HepG2 (cell line): Measurements from ENCODE around the gene MOAP1.

Source experiments
- CTCF ChIP-seq: sonication (generic); formaldehyde crosslinking; IDR thresholded peaks from 2 replicates; pipeline ENCODE4 v1.5.0; 2020; ENCODE audit warnings: mild to moderate bottlenecking, missing genetic modification reagents, moderate library complexity
- ISL2 ChIP-seq: sonication (generic); formaldehyde crosslinking; IDR thresholded peaks from 2 replicates; pipeline ENCODE4 v1.5.0; 2020; ENCODE audit warnings: missing genetic modification reagents
- XRCC5 ChIP-seq: fragments of 200-400 bp; formaldehyde crosslinking; optimal IDR thresholded peaks from 2 replicates; pipeline ENCODE3; 2017; ENCODE audit warnings: mild to moderate bottlenecking, low read length
- ZFX ChIP-seq: sonication (generic); formaldehyde crosslinking; IDR thresholded peaks from 2 replicates; pipeline ENCODE4 v1.4.0; 2020; ENCODE audit warnings: mild to moderate bottlenecking, low read depth, missing genetic modification reagents, moderate library complexity
- ZKSCAN1 ChIP-seq: fragments of 150-350 bp; IDR thresholded peaks from 2 replicates; pipeline ENCODE4 v1.6.1; 2014; ENCODE audit warnings: low read length
- ZNF530 ChIP-seq: sonication (generic); formaldehyde crosslinking; IDR thresholded peaks from 2 replicates; pipeline ENCODE4 v1.5.0; 2020; ENCODE audit warnings: low read depth, mild to moderate bottlenecking, missing genetic modification reagents

- no peak for TF ChIP-seq ZFX (CRISPR knock-in tag)
- no peak for TF ChIP-seq ISL2
- TF ChIP-seq CTCF = no peak
- no peak for TF ChIP-seq ZKSCAN1
- TF ChIP-seq XRCC5 = no peak
- TF ChIP-seq ZNF530 (CRISPR knock-in tag) = no peak
These were observed 29.0 kb downstream of the MOAP1 start for GRCh38 chr14:93155667-93156066.
